ENCODE measurements around the gene CAPZB.

The CAPZB gene

GRCh38 chr1:19325958-19326747, 159.2 kb downstream of the CAPZB start:
- ATAC-seq: no peak

DNA sequence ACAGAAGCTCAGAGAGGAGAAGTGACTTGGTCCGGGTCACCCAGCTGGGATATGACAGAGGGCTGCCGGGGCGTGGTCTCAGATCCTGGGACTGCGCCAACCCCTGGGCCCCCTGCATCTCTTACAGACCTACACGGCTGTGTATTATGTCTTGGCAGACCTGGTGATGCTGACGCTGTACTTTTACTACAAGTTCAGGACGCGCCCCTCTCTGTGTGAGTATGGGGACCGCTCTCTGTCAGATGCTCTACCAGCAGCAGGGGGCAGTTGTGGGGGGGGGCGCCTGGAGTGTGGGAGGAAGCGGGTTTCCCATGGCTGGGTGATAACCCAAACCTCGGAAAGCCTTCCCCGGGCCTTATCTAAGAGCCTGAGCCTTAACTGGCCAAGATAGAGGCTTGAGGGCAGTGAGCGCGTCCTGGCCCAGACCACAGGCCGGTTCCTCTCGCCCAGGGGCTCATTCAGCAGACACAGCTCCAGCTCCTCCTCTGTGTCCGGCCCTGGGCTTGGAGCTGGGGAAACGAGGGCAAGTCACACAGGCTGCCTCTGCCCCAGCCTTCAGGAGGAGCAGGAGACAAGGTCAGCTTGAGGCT, 159.9 kb downstream of the CAPZB start:
- no peak for ATAC-seq

DNA sequence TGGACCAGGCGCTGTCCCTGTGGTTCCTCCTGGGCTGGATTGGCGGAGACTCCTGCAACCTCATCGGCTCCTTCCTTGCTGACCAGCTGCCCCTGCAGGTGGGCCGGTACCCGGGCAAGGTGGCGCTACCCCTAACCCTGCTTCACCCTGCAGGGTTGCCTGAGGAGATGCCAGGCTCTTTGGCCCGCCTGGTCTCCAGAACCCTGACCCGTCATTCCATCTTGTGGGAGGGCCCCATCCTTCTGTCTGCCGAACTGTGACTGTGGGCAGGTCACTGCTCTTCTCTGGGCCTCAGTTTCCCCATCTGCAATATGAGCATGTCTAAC, 160.7 kb downstream of the CAPZB start:
- no peak for ATAC-seq

GRCh38 chr1:19323987-19324664, 161.2 kb downstream of the CAPZB start:
- no peak for ATAC-seq

DNA sequence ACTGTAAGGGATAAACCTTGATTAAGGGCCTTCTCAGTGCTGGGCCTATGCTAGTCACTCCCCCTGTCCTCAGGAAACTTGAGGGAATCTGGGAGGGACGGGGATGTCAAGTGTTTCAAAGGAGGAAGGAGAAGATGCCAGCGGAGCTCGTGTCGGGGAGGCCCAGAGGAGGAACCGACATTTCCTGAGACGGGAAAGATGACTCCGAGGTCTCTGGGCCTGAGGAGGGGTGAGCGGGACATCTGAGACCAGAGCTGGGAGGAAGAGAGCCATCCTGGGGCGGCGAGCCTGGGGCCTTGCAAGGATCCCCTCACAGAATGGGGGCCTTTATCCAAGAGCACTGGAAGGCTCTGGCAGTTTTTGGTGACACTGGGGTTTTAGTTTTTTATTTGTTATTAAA, 162.9 kb downstream of the CAPZB start:
- no peak for ATAC-seq

GRCh38 chr1:19321071-19321470, 164.3 kb downstream of the CAPZB start:
- no peak for ATAC-seq

DNA sequence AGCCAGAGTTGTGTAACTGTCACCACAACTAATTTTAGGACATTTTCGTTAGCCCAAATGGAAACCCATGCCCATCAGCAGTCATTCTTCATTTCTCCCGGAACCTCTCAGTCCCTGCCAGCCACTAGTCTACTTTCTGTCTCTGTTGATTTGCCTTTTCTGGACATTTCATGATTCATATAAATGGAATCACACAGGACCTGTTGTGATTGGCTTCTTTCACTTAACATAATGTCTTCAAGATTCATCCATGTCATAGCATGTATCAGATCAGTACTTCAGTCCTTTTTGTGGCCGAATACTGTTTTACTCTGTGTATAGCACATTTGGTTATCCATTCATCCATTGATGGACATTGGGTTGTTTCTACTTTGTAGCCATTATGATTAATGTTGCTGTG, 166.1 kb downstream of the CAPZB start:
- no peak for ATAC-seq

- ATAC-seq: no peak
These were observed 168.0 kb downstream of the CAPZB start for GRCh38 chr1:19317126-19317910.

DNA sequence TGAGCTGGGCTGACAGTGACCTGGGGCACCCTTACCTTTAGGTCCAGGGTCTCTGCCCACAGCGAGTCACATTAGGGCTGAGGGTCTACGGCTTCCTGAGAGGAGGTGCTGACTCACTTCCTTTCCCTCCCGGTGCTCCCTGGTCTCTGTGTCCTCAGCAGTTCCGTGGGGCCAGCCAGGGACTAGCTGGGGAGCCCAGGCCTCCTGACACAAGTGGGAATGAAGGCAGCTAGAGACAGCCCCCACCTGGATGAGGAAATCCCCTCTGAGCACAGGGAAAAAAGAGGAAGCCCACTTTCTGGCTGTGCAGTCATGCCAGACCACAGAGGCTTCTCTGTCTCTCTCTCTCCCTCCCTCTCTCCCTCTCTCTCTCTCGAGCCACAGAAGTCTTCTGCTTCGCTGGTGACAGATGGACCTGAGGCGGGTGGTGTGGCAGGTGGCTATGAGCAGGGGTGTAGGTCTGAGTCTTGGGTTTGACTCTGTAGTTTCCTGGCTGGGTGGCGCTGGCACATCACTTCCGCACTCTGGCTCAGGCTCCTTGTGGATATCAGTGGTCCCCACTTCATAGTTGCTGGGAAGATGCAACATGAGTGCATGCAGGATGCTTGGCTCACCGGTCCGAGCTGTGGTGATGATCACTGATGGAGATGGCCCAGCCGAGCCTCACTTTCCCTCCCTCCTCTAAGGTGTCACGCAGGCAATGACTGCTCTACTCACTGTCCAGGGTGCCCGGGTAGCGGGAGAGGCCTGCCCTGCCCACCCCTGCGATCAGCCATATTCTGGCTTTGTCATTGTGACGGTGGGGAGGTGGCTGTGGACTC, 169.8 kb downstream of the CAPZB start:
- no peak for ATAC-seq

GRCh38 chr1:19313961-19314882, 171.1 kb downstream of the CAPZB start:
- no peak for ATAC-seq

DNA sequence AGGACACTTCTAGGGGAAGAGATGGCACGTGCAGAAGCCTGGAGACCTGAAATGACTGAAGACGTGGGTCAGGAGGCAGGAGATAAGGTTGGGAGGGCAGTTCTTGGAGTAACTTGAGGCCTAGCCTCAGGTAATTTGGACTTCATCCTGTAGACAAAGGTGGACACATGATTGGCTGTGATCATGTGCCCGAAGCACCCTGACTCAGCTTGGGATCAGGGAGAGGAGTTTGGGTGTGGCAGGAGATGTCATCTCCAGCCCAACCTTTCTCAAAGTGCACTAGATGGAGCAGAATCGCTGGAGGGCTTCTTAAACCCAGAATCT, 171.7 kb downstream of the CAPZB start:
- ATAC-seq: no peak

- ATAC-seq: no peak
These were observed 172.3 kb downstream of the CAPZB start for GRCh38 chr1:19312782-19313635.

DNA sequence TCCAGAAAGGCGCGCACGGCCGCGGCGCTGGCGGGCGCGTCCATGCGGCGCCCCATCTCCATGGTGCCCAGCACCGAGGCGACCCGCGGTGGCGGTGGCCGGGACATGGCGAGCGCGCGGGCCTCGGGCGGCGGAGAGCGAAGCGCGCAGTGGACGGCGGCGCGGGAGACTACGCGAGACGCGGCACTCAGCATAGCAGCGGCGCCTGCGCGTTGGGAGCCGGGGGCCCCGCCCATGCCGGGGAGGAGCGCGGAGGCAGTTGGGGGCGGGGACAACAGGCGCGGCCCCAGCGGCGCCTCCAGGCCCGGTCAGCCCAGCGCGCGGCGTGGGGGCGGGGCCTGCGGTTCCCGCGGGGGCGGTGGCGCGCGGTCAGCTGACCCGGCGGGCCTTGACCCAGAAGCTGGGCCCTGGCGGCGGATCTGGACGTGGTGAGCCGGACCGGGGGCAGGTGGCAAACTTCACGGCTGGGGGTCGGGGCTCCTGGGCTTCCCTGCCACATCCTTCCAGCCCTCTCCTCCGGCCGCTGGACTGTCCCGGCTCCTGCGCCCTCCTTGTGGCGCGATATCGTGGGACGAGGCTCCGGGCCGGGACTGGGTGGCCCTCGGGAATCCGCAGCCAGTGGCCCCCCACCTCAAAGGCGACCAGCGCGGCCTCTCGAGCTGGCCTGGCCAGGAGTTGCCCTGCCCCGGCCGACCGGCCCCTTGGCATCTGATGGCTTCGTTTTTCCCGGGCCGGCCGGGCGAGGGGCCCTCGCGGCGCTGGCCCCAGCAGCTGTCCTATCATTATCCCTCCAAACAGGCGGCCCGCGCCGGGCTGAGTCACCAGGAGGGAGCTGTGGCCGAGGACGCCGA, 173.2 kb downstream of the CAPZB start, which contains the start of the genes AKR7A2 and SLC66A1:
Gene AKR7A2 (minus strand): TSS at position 214 of the 851 bp plus-strand sequence. CDS start 20 bp downstream, at position 194.
Gene SLC66A1 (plus strand): TSS at position 396 of the 851 bp plus-strand sequence. CDS start 5,352 bp downstream, outside the sequence.
- peak; percentile 90 to 95 for ATAC-seq

- peak; percentile 10 to 26 for ATAC-seq
These were observed 173.8 kb downstream of the CAPZB start for GRCh38 chr1:19311503-19311930.

DNA sequence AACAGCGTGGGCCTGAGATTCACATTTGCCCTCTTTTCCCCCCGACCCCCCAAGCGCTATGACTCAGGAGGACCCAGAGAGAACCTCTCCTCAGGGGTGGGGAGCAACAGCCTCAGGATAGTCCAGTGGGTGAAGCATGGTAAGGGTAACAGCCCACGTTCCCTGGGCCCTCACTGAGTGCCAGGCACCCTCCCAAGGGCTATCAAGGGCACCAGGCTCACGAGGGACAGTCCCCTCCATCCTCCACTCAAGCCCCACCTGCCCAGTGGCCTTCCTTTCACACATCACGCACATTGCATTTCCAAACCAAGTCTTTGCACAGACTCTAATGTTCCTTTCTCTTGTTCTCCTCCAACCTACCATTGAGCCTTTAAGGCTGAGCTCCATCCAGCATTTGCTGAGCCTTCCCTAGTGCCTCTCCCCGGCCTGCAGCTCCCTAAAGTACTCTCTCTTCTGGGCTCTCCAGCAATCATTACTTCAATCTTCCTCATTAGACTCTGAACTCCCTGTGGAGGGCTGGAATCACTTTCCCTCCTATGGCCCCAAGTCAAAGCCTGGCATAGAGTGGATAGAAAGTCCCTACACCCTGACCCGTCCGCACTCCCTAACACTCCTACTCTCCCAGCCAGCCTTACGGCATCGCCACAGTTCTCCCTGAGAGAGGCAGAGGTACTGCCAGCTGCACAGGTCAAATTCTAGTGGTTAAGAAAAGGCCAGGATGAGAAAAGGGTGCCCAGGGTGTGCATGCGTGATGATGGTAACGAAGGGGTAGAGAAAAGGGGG, 174.4 kb downstream of the CAPZB start:
- ATAC-seq: no peak

DNA sequence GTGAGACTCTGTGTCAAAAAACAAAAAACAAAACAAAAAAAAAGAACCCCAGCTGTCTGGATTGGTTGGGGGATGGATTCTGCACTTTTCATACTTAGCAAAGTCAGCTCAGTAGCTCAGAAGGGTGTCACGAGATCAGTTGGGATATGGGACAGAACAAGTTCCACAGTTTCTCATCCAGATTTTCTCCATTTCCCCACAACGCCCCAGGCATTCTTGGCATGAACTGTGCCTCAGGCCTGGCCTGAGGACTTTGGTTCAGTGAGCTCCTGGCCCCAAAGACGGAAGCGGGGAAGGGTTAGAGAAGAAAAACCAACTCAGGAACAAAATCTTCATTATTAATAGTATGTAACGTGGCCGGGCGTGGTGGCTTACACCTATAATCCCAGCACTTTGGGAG, 175.3 kb downstream of the CAPZB start:
- no peak for ATAC-seq

DNA sequence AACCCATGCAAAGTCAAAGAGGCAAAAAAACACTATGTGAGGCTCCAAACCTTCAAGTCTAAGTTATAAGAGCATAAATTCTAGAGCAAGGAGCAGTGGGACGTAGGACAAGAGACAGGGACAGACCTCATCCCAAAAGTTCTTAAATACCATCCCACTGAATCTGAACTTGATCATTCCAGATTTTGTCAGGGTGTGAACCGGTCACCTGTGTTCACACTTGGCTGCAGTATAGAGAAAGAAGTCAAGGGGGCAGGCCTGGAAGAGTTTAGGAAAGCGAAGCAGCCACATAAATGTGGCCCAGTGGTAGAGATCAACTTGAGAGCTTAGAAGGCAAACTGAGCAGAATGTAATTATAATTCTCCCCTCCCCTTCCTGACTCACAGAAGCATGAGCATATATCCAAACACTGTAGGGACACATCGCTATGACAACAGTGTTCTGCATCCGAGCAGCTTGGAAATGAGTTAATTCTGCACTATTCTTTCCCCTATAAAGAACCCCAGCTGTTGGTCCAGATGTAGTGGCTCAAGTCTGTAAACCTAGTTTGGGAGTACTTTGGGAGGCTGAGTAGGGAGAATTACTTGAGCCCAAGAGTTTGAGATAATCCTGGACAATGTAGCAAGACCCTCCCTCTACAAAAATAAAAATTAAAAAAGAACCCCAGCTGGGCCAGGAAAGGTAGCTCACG, 176.1 kb downstream of the CAPZB start:
- ATAC-seq: no peak

GRCh38 chr1:19308509-19308907, 176.8 kb downstream of the CAPZB start:
- no peak for ATAC-seq

All from activated CD4-positive, CD25-positive, alpha-beta regulatory T cell treated with anti-CD3 and anti-CD28 coated beads, Interleukin-2, amount 50 U/mL, for 24 hours (primary cell).